GM19023 (cell line): ENCODE results near the gene BIN1.
"Not testable (repeated sequence)": the region's sequence is repeated elsewhere in the genome, so short reads cannot be mapped to it uniquely, and the experiment has no call there.

Experiments used
- ATAC-seq: cut with Tn5 transposase; IDR thresholded peaks from one replicate; pipeline ENCODE4 v1.9.1; 2021; ENCODE audit warnings: mild to moderate bottlenecking, moderate library complexity; ENCODE audit not compliant: unreplicated experiment

Gene BIN1

GRCh38 chr2:127134235-127134634 is 27.3 kb upstream of the BIN1 start:
- no peak for ATAC-seq

- no peak for ATAC-seq
Observed at GRCh38 chr2:127133793-127134192, 26.8 kb upstream of the BIN1 start.

- ATAC-seq: no peak
Observed at GRCh38 chr2:127130421-127130820, 23.5 kb upstream of the BIN1 start.

- ATAC-seq: no peak
Observed at GRCh38 chr2:127129937-127130336, 23.0 kb upstream of the BIN1 start.

- ATAC-seq: peak; percentile 97
Observed at GRCh38 chr2:127128445-127128904, 21.5 kb upstream of the BIN1 start.

- ATAC-seq: no peak
Observed at GRCh38 chr2:127125821-127126220, 18.9 kb upstream of the BIN1 start.

GRCh38 chr2:127124426-127124825 is 17.5 kb upstream of the BIN1 start:
- no peak for ATAC-seq

- no peak for ATAC-seq
Observed at GRCh38 chr2:127122361-127123027, 15.5 kb upstream of the BIN1 start.

- no peak for ATAC-seq
Observed at GRCh38 chr2:127121776-127122176, 14.8 kb upstream of the BIN1 start.

- ATAC-seq: no peak
Observed at GRCh38 chr2:127121353-127121752, 14.4 kb upstream of the BIN1 start.

GRCh38 chr2:127120408-127120807 is 13.5 kb upstream of the BIN1 start:
- not testable (repeated sequence) for ATAC-seq

- no peak for ATAC-seq
Observed at GRCh38 chr2:127118467-127118866, 11.5 kb upstream of the BIN1 start.

- no peak for ATAC-seq
Observed at GRCh38 chr2:127118038-127118437, 11.1 kb upstream of the BIN1 start.

GRCh38 chr2:127117603-127118002 is 10.6 kb upstream of the BIN1 start:
- no peak for ATAC-seq

GRCh38 chr2:127115471-127116199 is 8.7 kb upstream of the BIN1 start:
- ATAC-seq: no peak

- ATAC-seq: no peak
Observed at GRCh38 chr2:127110985-127111384, 4.0 kb upstream of the BIN1 start.

GRCh38 chr2:127108090-127108523 is 1.2 kb upstream of the BIN1 start:
- no peak for ATAC-seq

- peak; percentile 13 for ATAC-seq
Observed at GRCh38 chr2:127107622-127107999, 657 bp upstream of the BIN1 start.

GRCh38 chr2:127106457-127106990 is 430 bp downstream of the BIN1 start:
- peak; percentile 23 for ATAC-seq

GRCh38 chr2:127105656-127106456 is 1.1 kb downstream of the BIN1 start:
- no peak for ATAC-seq

GRCh38 chr2:127104881-127105655 is 1.9 kb downstream of the BIN1 start:
- ATAC-seq: no peak
